ENCODE data around the gene VWC2L. TPM values are rescaled to one million over a fixed set of nuclear protein-coding genes. Genes with fewer than 3 reads are reported as not detected.

The VWC2L gene
- total RNA-seq, 1 experiment from 2014 or later, result not detected

GRCh38 chr2:214380681-214381080, 30.2 kb upstream of the VWC2L start:
- H3K27me3 Mint-ChIP-seq (ENCODE audit: insufficient read depth, unreplicated experiment), result no peaks in the 10 kb centered on the region
- DNase-seq (ENCODE audit: unreplicated experiment), result no peak
- TF ChIP-seq CTCF (IDR thresholded peaks at IDR 0.05; ENCODE audit: unreplicated experiment), result no peak
- H3K27ac Mint-ChIP-seq (ENCODE audit: low read depth, unreplicated experiment), result no peak overlapping the region
- ChIA-PET CTCF (no interaction called here), POLR2A (no interaction called here)
- H3K4me1 Mint-ChIP-seq (ENCODE audit: insufficient read depth, unreplicated experiment), result peaks cover 32% of the 10 kb centered on the region
- H3K36me3 Mint-ChIP-seq (ENCODE audit: insufficient read depth, unreplicated experiment), result no peaks in the 10 kb centered on the region
- intact Hi-C loops (cut with micrococcal nuclease), result no loop called here
- no peaks in the 10 kb centered on the region for H3K9me3 Mint-ChIP-seq (ENCODE audit: unreplicated experiment)
- H3K4me3 Mint-ChIP-seq (ENCODE audit: unreplicated experiment), result no peak overlapping the region
- BruUV-seq (replicated peaks), result no TSS peak

DNA sequence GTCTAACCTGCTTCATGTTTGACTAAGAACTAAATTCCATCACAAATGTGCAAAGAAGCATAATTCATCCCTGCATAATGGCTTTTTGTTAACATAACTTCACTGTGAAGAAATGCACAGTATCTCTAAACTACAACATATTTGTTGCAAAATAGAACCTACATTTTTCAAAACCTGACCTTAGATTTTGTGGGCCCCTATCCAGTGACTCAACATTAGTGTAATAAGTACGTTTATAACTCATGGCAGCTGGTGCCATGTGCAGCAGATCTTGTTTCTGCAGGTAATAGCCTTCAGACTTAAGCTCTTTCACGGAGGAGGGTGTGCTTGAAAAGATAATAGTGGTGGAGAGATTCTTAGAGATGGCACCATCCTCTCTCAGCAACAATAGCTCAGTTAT, 28.6 kb upstream of the VWC2L start:
- no peaks in the 10 kb centered on the region for H3K9me3 Mint-ChIP-seq (ENCODE audit: unreplicated experiment)
- no TSS peak for BruUV-seq (replicated peaks)
- no peak for DNase-seq (ENCODE audit: unreplicated experiment)
- H3K36me3 Mint-ChIP-seq (ENCODE audit: insufficient read depth, unreplicated experiment), result no peaks in the 10 kb centered on the region
- H3K4me1 Mint-ChIP-seq (ENCODE audit: insufficient read depth, unreplicated experiment), result peaks cover 32% of the 10 kb centered on the region
- intact Hi-C loops (cut with micrococcal nuclease), result no loop called here
- TF ChIP-seq CTCF (IDR thresholded peaks at IDR 0.05; ENCODE audit: unreplicated experiment), result no peak
- no peak overlapping the region for H3K4me3 Mint-ChIP-seq (ENCODE audit: unreplicated experiment)
- H3K27ac Mint-ChIP-seq (ENCODE audit: low read depth, unreplicated experiment), result no peak overlapping the region
- H3K27me3 Mint-ChIP-seq (ENCODE audit: insufficient read depth, unreplicated experiment), result no peaks in the 10 kb centered on the region
- CTCF ChIA-PET, result interaction anchor here (0.7 kb wide), 1 partner anchor 389 kb away, joined by 3 read pairs; no protein-coding TSS in a partner anchor
- POLR2A ChIA-PET, result no interaction called here

GRCh38 chr2:214386720-214387119, 24.1 kb upstream of the VWC2L start:
- POLR2A ChIA-PET, result interaction anchor here (0.6 kb wide), 1 partner anchor 151 kb away, joined by 3 read pairs; no protein-coding TSS in a partner anchor
- TF ChIP-seq CTCF (IDR thresholded peaks at IDR 0.05; ENCODE audit: unreplicated experiment), result no peak
- Mint-ChIP-seq H3K36me3 (ENCODE audit: insufficient read depth, unreplicated experiment) (no peaks in the 10 kb centered on the region), H3K4me1 (ENCODE audit: insufficient read depth, unreplicated experiment) (peaks cover 9% of the 10 kb centered on the region), H3K9me3 (ENCODE audit: unreplicated experiment) (no peaks in the 10 kb centered on the region), H3K27me3 (ENCODE audit: insufficient read depth, unreplicated experiment) (no peaks in the 10 kb centered on the region), H3K4me3 (ENCODE audit: unreplicated experiment) (no peak overlapping the region), H3K27ac (ENCODE audit: low read depth, unreplicated experiment) (no peak overlapping the region)
- intact Hi-C loops (cut with micrococcal nuclease), result no loop called here
- DNase-seq (ENCODE audit: unreplicated experiment), result no peak
- CTCF ChIA-PET, result interaction anchor here (0.7 to 1.0 kb wide), 3 partner anchors 13 to 422 kb away, joined by 3 to 6 read pairs (median 3); no protein-coding TSS in a partner anchor
- no TSS peak for BruUV-seq (replicated peaks)

DNA sequence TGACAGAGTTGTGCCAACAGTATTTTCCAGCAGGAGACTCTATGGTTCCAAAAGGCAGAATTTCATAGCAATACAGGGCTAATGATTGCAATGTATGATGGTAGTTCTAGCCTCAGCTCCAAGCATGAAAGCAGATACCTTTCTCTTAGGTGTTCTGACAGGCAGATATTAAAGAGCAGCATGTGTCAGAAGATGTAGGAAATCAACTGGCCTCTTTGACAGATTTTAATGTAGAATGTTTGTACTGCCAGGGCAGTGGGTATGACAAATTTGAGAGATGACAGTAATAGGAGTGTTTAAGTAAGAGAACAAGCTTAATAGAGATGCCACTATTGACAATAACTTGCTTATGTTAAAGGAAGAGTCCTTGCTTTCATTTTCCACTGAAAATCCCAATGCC, 21.5 kb upstream of the VWC2L start:
- POLR2A ChIA-PET, result no interaction called here
- no peak overlapping the region for H3K4me3 Mint-ChIP-seq (ENCODE audit: unreplicated experiment)
- peaks cover 9% of the 10 kb centered on the region for H3K4me1 Mint-ChIP-seq (ENCODE audit: insufficient read depth, unreplicated experiment)
- no peaks in the 10 kb centered on the region for H3K36me3 Mint-ChIP-seq (ENCODE audit: insufficient read depth, unreplicated experiment)
- no TSS peak for BruUV-seq (replicated peaks)
- H3K27me3 Mint-ChIP-seq (ENCODE audit: insufficient read depth, unreplicated experiment), result no peaks in the 10 kb centered on the region
- CTCF ChIA-PET, result interaction anchor here (0.5 kb wide), 1 partner anchor 177 kb away, joined by 3 read pairs; no protein-coding TSS in a partner anchor
- DNase-seq (ENCODE audit: unreplicated experiment), result no peak
- no peak for TF ChIP-seq CTCF (IDR thresholded peaks at IDR 0.05; ENCODE audit: unreplicated experiment)
- intact Hi-C loops (cut with micrococcal nuclease), result no loop called here
- H3K9me3 Mint-ChIP-seq (ENCODE audit: unreplicated experiment), result no peaks in the 10 kb centered on the region
- no peak overlapping the region for H3K27ac Mint-ChIP-seq (ENCODE audit: low read depth, unreplicated experiment)
